ENCODE results near the gene LRRK2.

Gene LRRK2

GRCh38 chr12:40325349-40325960 lies 100.7 kb downstream of the LRRK2 start:
- Histone ChIP-seq H3K4me2 (ENCODE audit: low read length) (no peak overlapping the region), H4K20me1 (ENCODE audit: control insufficient read depth, insufficient read depth, low read depth, low read length) (no peaks in the 10 kb centered on the region), H3K4me1 (ENCODE audit: control insufficient read depth, low read length) (no peaks in the 10 kb centered on the region), H3K27ac (ENCODE audit: low read depth, low read length) (no peak overlapping the region), H3K27me3 (ENCODE audit: control insufficient read depth, low read length) (no peaks in the 10 kb centered on the region), H3K79me2 (ENCODE audit: control insufficient read depth, low read length) (no peaks in the 10 kb centered on the region), H3K4me3 (ENCODE audit: low read length) (no peak overlapping the region), H3K9me3 (ENCODE audit: control insufficient read depth, insufficient read depth, low read length) (no peaks in the 10 kb centered on the region), H3K36me3 (ENCODE audit: control insufficient read depth, low read length) (no peaks in the 10 kb centered on the region), H3K9me2 (replicated peaks; ENCODE audit: control insufficient read depth, low read length) (no peaks in the 10 kb centered on the region), H3F3A (ENCODE audit: control insufficient read depth, insufficient read depth) (no peaks in the 10 kb centered on the region)
- TF ChIP-seq EZH2phosphoT487 (IDR thresholded peaks at IDR 0.05; ENCODE audit: borderline replicate concordance, low read length): no peak
- peak; percentile 72 for TF ChIP-seq CTCF (IDR thresholded peaks at IDR 0.05; ENCODE audit: low read depth, low read length, poor library complexity, severe bottlenecking)

- H4K20me1 ChIP-seq (ENCODE audit: control insufficient read depth, insufficient read depth, low read depth, low read length): no peaks in the 10 kb centered on the region
- H3K27me3 ChIP-seq (ENCODE audit: control insufficient read depth, low read length): no peaks in the 10 kb centered on the region
- no peaks in the 10 kb centered on the region for H3K36me3 ChIP-seq (ENCODE audit: control insufficient read depth, low read length)
- TF ChIP-seq EZH2phosphoT487 (IDR thresholded peaks at IDR 0.05; ENCODE audit: borderline replicate concordance, low read length) (no peak), CTCF (IDR thresholded peaks at IDR 0.05; ENCODE audit: low read depth, low read length, poor library complexity, severe bottlenecking) (no peak)
- H3K4me1 ChIP-seq (ENCODE audit: control insufficient read depth, low read length): no peaks in the 10 kb centered on the region
- H3K79me2 ChIP-seq (ENCODE audit: control insufficient read depth, low read length): no peaks in the 10 kb centered on the region
- no peak overlapping the region for H3K4me3 ChIP-seq (ENCODE audit: low read length)
- no peaks in the 10 kb centered on the region for H3F3A ChIP-seq (ENCODE audit: control insufficient read depth, insufficient read depth)
- no peaks in the 10 kb centered on the region for H3K9me2 ChIP-seq (replicated peaks; ENCODE audit: control insufficient read depth, low read length)
- no peak overlapping the region for H3K27ac ChIP-seq (ENCODE audit: low read depth, low read length)
- H3K9me3 ChIP-seq (ENCODE audit: control insufficient read depth, insufficient read depth, low read length): no peaks in the 10 kb centered on the region
- H3K4me2 ChIP-seq (ENCODE audit: low read length): no peak overlapping the region
These were observed 102.7 kb downstream of the LRRK2 start for GRCh38 chr12:40327535-40327934.

GRCh38 chr12:40330180-40330579 lies 105.4 kb downstream of the LRRK2 start:
- H3K27me3 ChIP-seq (ENCODE audit: control insufficient read depth, low read length): no peaks in the 10 kb centered on the region
- no peaks in the 10 kb centered on the region for H3K9me2 ChIP-seq (replicated peaks; ENCODE audit: control insufficient read depth, low read length)
- no peaks in the 10 kb centered on the region for H3K36me3 ChIP-seq (ENCODE audit: control insufficient read depth, low read length)

More at GRCh38 chr12:40330180-40330579, 105.4 kb downstream of the LRRK2 start:
- H3K4me2 ChIP-seq (ENCODE audit: low read length): no peak overlapping the region
- TF ChIP-seq EZH2phosphoT487 (IDR thresholded peaks at IDR 0.05; ENCODE audit: borderline replicate concordance, low read length): no peak
- no peak for TF ChIP-seq CTCF (IDR thresholded peaks at IDR 0.05; ENCODE audit: low read depth, low read length, poor library complexity, severe bottlenecking)
- H3F3A ChIP-seq (ENCODE audit: control insufficient read depth, insufficient read depth): no peaks in the 10 kb centered on the region
- H3K4me3 ChIP-seq (ENCODE audit: low read length): no peak overlapping the region
- no peaks in the 10 kb centered on the region for H3K79me2 ChIP-seq (ENCODE audit: control insufficient read depth, low read length)
- H4K20me1 ChIP-seq (ENCODE audit: control insufficient read depth, insufficient read depth, low read depth, low read length): no peaks in the 10 kb centered on the region
- no peak overlapping the region for H3K27ac ChIP-seq (ENCODE audit: low read depth, low read length)
- no peaks in the 10 kb centered on the region for H3K9me3 ChIP-seq (ENCODE audit: control insufficient read depth, insufficient read depth, low read length)
- no peaks in the 10 kb centered on the region for H3K4me1 ChIP-seq (ENCODE audit: control insufficient read depth, low read length)
